GM19463 (cell line): ENCODE results near the gene ZNF253.
"Not testable (repeated sequence)": the region's sequence is repeated elsewhere in the genome, so short reads cannot be mapped to it uniquely, and the experiment has no call there.

Experiments used
- ATAC-seq: cut with Tn5 transposase; IDR thresholded peaks from one replicate; pipeline ENCODE4 v1.9.1; 2021; ENCODE audit warnings: mild to moderate bottlenecking, moderate library complexity; ENCODE audit not compliant: unreplicated experiment

ZNF253 gene

DNA sequence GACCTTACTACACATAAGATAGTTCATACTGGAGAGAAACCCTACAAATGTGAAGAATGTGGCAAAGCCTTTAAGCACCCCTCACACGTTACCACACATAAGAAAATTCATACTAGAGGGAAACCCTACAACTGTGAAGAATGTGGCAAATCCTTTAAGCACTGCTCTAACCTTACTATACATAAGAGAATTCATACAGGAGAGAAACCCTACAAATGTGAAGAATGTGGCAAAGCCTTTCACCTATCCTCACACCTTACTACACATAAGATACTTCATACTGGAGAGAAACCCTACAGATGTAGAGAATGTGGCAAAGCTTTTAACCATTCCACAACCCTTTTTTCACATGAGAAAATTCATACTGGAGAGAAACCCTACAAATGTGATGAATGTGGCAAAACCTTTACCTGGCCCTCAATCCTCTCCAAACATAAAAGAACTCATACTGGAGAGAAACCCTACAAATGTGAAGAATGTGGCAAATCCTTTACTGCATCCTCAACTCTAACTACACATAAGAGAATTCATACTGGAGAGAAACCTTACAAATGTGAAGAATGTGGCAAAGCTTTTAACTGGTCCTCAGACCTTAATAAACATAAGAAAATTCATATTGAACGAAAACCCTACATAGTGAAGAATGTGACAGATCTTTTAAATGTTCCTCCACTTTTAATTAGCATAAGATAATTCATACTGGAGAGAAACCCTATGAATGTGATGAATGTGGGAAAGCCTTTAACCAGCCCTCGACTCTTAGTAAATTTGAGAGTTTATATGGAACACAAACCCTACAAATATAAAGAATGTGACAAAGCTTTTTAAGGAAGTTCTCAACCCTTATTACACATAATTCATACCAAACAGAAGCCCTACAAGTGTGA is 26.6 kb downstream of the ZNF253 start:
- not testable (repeated sequence) for ATAC-seq

DNA sequence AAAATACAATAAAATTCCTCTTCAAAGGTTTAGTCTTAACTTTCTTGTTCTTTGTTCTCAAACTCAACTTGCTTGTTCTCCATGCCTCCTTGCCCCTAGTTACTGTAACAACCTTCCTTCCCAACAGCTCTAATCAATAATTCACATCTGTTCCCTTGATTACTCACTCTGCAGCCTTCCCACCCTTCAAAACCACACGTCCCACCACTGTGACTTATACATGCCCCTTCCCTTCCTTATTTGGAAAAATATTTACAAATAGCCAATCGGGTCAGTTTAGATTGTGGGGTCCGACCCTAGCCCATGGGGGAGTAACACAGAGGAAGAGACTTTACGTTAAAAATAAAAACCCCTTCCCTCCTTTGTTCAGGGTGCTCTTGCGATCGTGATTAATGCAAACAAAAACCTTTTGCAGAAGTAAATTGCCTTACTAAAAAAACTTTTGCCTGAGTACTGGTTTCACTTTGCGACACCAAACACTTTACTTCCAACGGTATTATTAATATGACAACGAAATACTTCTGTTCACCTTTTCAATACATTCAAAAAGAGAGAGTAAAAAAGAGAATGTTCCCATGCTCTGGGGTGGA is 34.6 kb downstream of the ZNF253 start:
- no peak for ATAC-seq

DNA sequence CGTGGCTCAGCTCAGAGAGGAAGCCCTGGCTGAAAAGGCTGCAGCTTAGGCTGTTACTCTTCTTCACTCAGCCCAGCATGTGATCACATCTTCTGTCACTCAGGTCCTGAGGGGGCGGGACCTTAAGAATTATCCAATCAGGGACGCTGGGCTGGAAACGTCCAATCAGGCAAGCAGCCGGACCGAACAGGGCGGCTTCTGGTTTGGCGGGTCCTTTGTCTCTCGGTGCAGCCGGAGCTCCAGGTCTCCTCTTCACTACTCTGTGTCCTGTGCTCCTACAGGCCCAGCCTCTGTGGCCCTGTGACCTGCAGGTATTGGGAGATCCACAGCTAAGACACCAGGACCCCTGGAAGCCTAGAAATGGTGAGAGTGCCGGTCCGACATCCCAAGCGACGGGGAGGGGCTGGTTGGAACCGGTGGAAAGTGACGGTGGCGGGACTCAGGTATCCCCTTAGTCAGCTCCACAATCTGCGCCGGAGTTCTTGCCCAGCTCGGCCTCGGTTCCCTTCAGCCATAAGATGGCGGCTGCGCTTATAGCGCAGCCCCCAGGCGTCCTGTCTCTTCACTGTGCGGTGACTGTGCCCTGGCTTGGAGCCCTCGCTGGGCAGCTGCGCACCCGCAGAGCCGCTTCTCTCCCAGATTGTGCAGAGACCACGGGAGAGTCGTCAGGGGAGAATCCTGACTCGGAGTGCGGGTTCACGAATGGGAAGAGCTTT is 35.2 kb downstream of the ZNF253 start, which contains the start of gene ZNF93:
TSS of gene ZNF93 (plus strand) at position 218 of the 716 bp plus-strand sequence. CDS start at position 361, 143 bp downstream.
- peak; percentile 96 for ATAC-seq

DNA sequence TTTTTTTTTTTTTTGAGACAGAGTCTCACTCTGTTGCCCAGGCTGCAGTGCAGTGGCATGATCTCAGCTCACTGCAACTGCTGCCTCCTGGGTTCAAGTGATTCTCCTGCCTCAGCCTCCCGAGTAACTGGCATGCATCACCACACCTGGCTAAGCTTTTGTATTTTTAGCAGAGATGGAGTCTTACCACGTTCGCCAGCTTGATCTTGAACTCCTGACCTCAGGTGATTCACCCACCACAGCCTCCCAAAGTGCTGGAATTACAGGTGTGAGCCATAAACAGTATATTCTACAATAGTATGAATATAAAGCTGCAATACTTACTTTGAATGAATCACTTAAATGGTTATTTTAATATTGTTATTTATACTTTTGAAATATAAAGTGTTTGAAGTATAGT is 41.9 kb downstream of the ZNF253 start:
- not testable (repeated sequence) for ATAC-seq

DNA sequence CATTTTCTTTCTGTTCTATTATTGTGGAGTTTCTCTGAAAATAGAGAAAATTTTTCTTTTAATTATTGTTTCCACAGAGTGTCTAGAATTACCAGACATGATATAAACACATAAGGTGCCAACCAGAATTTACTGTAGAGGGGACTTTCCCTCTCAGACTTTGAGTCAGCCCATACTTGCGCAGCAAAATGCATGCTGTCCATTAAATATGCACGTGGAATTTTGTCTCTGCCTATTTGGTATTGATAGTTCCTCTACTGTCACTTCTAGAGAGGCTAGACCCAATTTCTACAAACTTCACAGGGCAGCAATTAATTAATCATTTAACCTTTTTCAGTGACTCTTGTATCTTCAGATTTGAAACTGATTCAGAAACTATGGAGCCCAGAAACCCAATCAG is 44.0 kb downstream of the ZNF253 start:
- ATAC-seq, result no peak

DNA sequence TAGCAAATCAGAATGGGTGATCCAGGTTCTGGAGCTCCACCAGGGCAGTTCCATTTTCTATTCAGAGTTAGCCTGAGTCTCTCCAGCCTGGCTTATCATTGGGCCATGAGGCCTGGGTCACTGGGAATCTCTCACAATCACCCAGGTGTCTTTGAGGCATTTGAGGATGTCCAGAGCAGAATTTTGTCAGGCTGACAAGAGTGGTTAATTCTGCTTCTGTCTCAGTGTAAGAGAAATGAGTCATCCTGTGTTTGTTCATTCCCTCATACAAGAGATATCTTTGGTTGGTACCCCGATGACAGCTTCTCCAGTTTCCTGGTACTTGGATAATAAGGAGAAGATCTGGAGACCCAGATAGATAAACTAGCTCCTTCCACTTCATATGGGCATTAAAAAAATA is 45.5 kb downstream of the ZNF253 start:
- ATAC-seq, result no peak

DNA sequence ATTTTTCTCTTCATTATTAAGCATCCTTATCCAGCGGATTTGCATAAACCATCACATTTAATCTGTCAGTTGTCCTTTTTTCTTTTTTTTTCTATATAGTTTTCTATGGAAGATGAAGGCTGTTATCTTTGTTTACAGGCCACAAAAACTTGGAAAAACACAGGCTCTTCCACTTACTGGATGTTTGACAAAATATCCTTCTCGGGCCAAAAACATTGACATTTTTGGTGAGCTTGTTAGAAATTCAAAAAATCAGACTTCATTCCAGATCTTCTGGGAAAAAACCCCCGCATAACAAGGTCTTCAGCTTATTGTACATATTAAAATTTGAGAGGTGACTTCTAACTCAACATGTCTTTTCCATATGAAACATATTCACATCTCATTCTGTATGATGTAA is 48.9 kb downstream of the ZNF253 start:
- ATAC-seq, result no peak

DNA sequence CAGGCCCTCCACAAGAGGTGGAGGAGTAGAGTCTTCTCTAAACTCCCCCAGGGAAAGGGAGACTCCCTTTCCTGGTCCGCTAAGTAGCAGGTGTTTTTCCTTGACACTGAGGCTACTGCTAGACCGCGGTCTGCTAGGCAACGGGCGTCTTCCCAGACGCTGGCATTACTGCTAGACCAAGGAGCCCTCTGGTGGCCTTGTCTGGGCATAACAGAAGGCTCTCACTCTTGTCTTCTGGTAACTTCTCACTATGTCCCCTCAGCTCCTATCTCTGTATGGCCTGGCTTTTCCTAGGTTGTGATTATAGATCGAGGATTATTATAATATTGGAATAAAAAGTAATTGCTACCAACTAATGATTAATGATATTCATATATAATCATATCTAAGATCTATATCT is 64.7 kb downstream of the ZNF253 start:
- ATAC-seq, result not testable (repeated sequence)

DNA sequence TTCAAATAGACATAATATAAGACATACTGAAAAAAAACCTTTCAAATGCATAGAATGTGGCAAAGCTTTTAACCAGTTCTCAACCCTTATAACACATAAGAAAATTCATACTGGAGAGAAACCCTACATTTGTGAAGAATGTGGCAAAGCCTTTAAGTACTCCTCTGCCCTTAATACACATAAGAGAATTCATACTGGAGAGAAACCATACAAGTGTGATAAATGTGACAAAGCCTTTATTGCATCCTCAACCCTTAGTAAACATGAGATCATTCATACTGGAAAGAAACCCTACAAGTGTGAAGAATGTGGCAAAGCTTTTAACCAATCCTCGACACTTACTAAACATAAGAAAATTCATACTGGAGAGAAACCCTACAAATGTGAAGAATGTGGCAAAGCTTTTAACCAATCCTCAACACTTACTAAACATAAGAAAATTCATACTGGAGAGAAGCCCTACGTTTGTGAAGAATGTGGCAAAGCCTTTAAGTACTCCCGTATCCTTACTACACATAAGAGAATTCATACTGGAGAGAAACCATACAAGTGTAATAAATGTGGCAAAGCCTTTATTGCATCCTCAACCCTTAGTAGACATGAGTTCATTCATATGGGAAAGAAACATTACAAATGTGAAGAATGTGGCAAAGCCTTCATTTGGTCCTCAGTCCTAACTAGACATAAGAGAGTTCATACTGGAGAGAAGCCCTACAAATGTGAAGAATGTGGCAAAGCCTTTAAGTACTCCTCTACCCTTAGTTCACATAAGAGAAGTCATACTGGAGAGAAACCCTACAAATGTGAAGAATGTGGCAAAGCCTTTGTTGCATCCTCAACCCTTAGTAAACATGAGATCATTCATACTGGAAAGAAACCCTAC is 68.0 kb downstream of the ZNF253 start:
- not testable (repeated sequence) for ATAC-seq

DNA sequence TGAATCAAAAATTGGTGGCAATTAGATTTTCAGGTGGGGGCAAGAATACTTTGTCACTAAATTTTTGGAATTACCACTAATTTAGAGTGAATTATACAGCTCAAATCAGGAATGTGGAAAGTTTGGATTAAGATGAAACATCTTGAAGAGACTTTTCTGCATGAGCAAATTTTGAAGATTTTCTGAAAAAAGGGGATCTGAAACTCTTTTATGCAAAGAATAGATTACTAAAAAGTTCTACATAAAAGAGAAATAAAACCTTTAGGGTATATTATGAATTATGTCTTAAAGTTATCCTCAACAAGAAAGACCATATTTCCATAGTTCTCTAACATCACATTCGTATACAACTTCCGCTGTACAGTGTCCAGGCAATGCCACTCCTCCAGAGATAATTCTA is 71.7 kb downstream of the ZNF253 start:
- ATAC-seq, result no peak

DNA sequence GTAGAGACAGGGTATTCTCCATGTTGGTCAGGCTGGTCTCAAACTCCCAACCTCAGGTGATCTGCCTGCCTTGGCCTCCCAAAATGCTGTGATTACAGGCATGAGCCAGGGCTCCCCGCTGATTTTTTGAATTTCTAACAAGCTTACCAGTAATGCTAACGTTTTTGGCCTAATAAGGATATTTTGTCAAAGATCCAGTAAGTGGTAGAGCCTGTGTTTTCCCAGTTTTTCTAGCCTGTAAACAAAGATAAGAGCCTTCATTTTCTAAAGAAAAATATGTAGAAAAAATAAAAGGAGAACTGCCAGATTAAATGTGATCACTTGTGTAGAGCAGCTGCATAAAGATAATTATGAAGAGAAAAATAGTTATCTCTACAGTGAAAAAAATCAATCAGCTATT is 72.8 kb downstream of the ZNF253 start:
- ATAC-seq, result no peak

DNA sequence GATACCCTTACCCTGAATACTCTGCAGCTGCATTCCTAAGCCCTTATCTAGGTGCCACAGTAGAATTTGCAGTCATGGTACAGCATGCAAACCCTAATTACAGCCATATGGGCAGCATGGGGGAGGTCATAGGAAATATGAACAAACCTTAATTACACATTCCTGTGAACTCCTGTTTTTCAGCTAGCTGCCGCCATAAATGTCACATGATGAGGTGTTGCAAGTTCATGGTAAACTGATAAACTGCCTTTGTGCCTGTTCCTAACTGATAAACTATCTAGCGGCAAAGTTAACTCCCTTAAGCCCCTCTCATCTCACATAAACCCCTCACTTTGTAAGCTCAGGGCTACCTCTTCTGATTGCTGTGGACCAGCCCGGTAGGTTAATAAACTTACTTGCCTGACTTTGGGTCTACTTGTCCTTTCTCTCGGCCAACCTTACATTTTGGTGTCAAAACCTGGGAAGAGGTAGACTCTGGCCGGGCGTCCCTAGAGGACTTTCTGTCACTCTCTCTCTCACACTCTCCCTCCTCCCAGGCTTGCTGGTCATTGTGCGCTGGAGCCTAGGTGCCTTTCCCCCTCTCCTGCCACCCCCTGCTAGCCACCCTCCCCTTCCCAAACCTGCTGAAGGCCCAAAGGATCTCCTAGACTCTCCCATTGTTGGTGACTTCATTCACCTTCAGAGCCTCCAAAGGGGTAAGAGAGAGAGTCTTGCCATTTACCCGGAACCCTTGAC is 78.3 kb downstream of the ZNF253 start:
- ATAC-seq, result no peak
